SJCRH30 (cell line): ENCODE measurements around the gene SFXN4. TPM values are rescaled to one million over a fixed set of nuclear protein-coding genes. Genes with fewer than 3 reads are reported as not detected.

Experiments
- DNase-seq, 2 experiments: peaks; one replicate each; pipeline ENCODE4 v3.0.0-alpha.2; 2015 to 2020
- H3K27ac ChIP-seq: fragments of 250-450 bp; sonication (Bioruptor Pico); 2 replicates; pipeline ENCODE4 v1.5.1; 2020; ENCODE audit warnings: mild to moderate bottlenecking, moderate library complexity
- H3K27me3 ChIP-seq: fragments of 250-450 bp; sonication (Bioruptor Pico); 2 replicates; pipeline ENCODE4 v1.5.1; 2020; ENCODE audit warnings: mild to moderate bottlenecking, moderate library complexity
- H3K36me3 ChIP-seq: fragments of 250-450 bp; sonication (Bioruptor Pico); 2 replicates; pipeline ENCODE4 v1.5.1; 2020; ENCODE audit warnings: mild to moderate bottlenecking, moderate library complexity
- H3K4me1 ChIP-seq: fragments of 250-450 bp; sonication (Bioruptor Pico); 2 replicates; pipeline ENCODE4 v1.5.1; 2020; ENCODE audit warnings: mild to moderate bottlenecking, moderate library complexity
- H3K4me3 ChIP-seq: fragments of 250-450 bp; sonication (Bioruptor Pico); 2 replicates; pipeline ENCODE4 v1.5.1; 2020; ENCODE audit warnings: mild to moderate bottlenecking, moderate library complexity
- H3K9me3 ChIP-seq: fragments of 250-450 bp; sonication (Bioruptor Pico); replicated peaks from 2 replicates; pipeline ENCODE4 v1.5.1; 2020; ENCODE audit warnings: mild to moderate bottlenecking, moderate library complexity
- total RNA-seq: library from RNA; depleted of rRNA; stranded (reverse); fragments of >200 nt; shearing (Covaris generic); gene quantifications from 2 replicates; pipeline ENCODE4 v1.2.3, GENCODE V29; 2014; rRNA removed

The SFXN4 gene
- 31.4 and 32.1 TPM in 2 replicates for total RNA-seq

GRCh38 chr10:119165171-119166117 lies at the start of gene SFXN4:
SFXN4 (minus strand) TSS chr10:119165714; CDS start chr10:119165647, 67 bp downstream.
- H3K27ac ChIP-seq = peak within 1 kb of the TSS; percentile 85
- H3K27me3 ChIP-seq = no peaks in the 10 kb centered on the region
- DNase-seq = peak; percentile 71 to 80
- peaks cover 26% of the 10 kb centered on the region for H3K36me3 ChIP-seq
- H3K4me3 ChIP-seq = peak within 1 kb of the TSS; percentile 92
- no peaks in the 10 kb centered on the region for H3K9me3 ChIP-seq
- no peaks in the 10 kb centered on the region for H3K4me1 ChIP-seq

GRCh38 chr10:119211625-119212441 lies 46.3 kb upstream of the SFXN4 start:
- no peak overlapping the region for H3K27ac ChIP-seq
- H3K9me3 ChIP-seq = no peaks in the 10 kb centered on the region
- peaks cover 4% of the 10 kb centered on the region; the same call in 1 of the 2 replicates for H3K4me1 ChIP-seq
- no peaks in the 10 kb centered on the region for H3K27me3 ChIP-seq
- no peak for DNase-seq
- no peaks in the 10 kb centered on the region for H3K36me3 ChIP-seq
- no peak overlapping the region for H3K4me3 ChIP-seq

GRCh38 chr10:119211176-119211575 lies 45.7 kb upstream of the SFXN4 start:
- no peak overlapping the region for H3K27ac ChIP-seq
- no peaks in the 10 kb centered on the region for H3K9me3 ChIP-seq
- H3K27me3 ChIP-seq = no peaks in the 10 kb centered on the region
- peaks cover 4% of the 10 kb centered on the region; the same call in 1 of the 2 replicates for H3K4me1 ChIP-seq
- no peak overlapping the region for H3K4me3 ChIP-seq
- H3K36me3 ChIP-seq = no peaks in the 10 kb centered on the region
- no peak for DNase-seq

- H3K27me3 ChIP-seq = no peaks in the 10 kb centered on the region
- no peaks in the 10 kb centered on the region for H3K9me3 ChIP-seq
- no peaks in the 10 kb centered on the region for H3K36me3 ChIP-seq
- DNase-seq = no peak
- H3K4me1 ChIP-seq = peaks cover 4% of the 10 kb centered on the region; the same call in 1 of the 2 replicates
- no peak overlapping the region for H3K27ac ChIP-seq
- H3K4me3 ChIP-seq = no peak overlapping the region
Measured at GRCh38 chr10:119210633-119211032, 45.1 kb upstream of the SFXN4 start.

GRCh38 chr10:119209736-119210355 lies 44.3 kb upstream of the SFXN4 start:
- H3K4me3 ChIP-seq = no peak overlapping the region
- no peaks in the 10 kb centered on the region for H3K9me3 ChIP-seq
- DNase-seq = no peak
- H3K27ac ChIP-seq = no peak overlapping the region
- no peaks in the 10 kb centered on the region for H3K36me3 ChIP-seq
- H3K27me3 ChIP-seq = no peaks in the 10 kb centered on the region
- H3K4me1 ChIP-seq = peaks cover 4% of the 10 kb centered on the region; the same call in 1 of the 2 replicates

- peak; percentile 48 to 74 for DNase-seq
- Histone ChIP-seq H3K4me3 (peak overlapping the region; percentile 78), H3K9me3 (no peaks in the 10 kb centered on the region), H3K27ac (no peak overlapping the region), H3K27me3 (no peaks in the 10 kb centered on the region), H3K36me3 (no peaks in the 10 kb centered on the region), H3K4me1 (peaks cover 4% of the 10 kb centered on the region; the same call in 1 of the 2 replicates)
Measured at GRCh38 chr10:119209035-119209735, 43.7 kb upstream of the SFXN4 start.

GRCh38 chr10:119208553-119208940 lies 43.0 kb upstream of the SFXN4 start:
- H3K4me1 ChIP-seq = peaks cover 6% of the 10 kb centered on the region
- peak overlapping the region; percentile 78 for H3K4me3 ChIP-seq
- no peaks in the 10 kb centered on the region for H3K27me3 ChIP-seq
- no peak for DNase-seq
- no peaks in the 10 kb centered on the region for H3K9me3 ChIP-seq
- H3K27ac ChIP-seq = no peak overlapping the region
- no peaks in the 10 kb centered on the region for H3K36me3 ChIP-seq

GRCh38 chr10:119207713-119208552 lies 42.4 kb upstream of the SFXN4 start:
- peaks cover 12% of the 10 kb centered on the region for H3K4me1 ChIP-seq
- peak; percentile 43 to 65 for DNase-seq
- H3K9me3 ChIP-seq = no peaks in the 10 kb centered on the region
- no peaks in the 10 kb centered on the region for H3K36me3 ChIP-seq
- peak overlapping the region; percentile 78 for H3K4me3 ChIP-seq
- H3K27ac ChIP-seq = no peak overlapping the region; the same call in 1 of the 2 replicates
- H3K27me3 ChIP-seq = no peaks in the 10 kb centered on the region

GRCh38 chr10:119207366-119207666 lies 41.8 kb upstream of the SFXN4 start, which contains the start of gene GRK5:
GRK5 (plus strand) TSS chr10:119207571; CDS start chr10:119207918, 347 bp downstream.
- Histone ChIP-seq H3K27ac (peak within 1 kb of the TSS; percentile 81), H3K4me3 (peak within 1 kb of the TSS; percentile 78), H3K4me1 (peaks cover 17% of the 10 kb centered on the region), H3K36me3 (no peaks in the 10 kb centered on the region), H3K27me3 (no peaks in the 10 kb centered on the region), H3K9me3 (no peaks in the 10 kb centered on the region)
- peak; percentile 94 to 96 for DNase-seq

- H3K27ac ChIP-seq = peak overlapping the region; percentile 81
- H3K27me3 ChIP-seq = no peaks in the 10 kb centered on the region
- peak overlapping the region; percentile 78 for H3K4me3 ChIP-seq
- peaks cover 17% of the 10 kb centered on the region for H3K4me1 ChIP-seq
- no peaks in the 10 kb centered on the region for H3K9me3 ChIP-seq
- DNase-seq = peak; percentile 77 to 86
- no peaks in the 10 kb centered on the region for H3K36me3 ChIP-seq
Measured at GRCh38 chr10:119206603-119207365, 41.3 kb upstream of the SFXN4 start.

GRCh38 chr10:119205894-119206602 lies 40.5 kb upstream of the SFXN4 start:
- Histone ChIP-seq H3K27me3 (no peaks in the 10 kb centered on the region), H3K36me3 (no peaks in the 10 kb centered on the region), H3K4me1 (peaks cover 17% of the 10 kb centered on the region), H3K9me3 (no peaks in the 10 kb centered on the region), H3K27ac (peak overlapping the region; percentile 66), H3K4me3 (peak overlapping the region; percentile 78)
- peak; percentile 78 to 85 for DNase-seq

- Histone ChIP-seq H3K4me3 (no peak overlapping the region), H3K27me3 (peaks cover 4% of the 10 kb centered on the region; the same call in 1 of the 2 replicates), H3K9me3 (no peaks in the 10 kb centered on the region), H3K4me1 (peaks cover 14% of the 10 kb centered on the region), H3K36me3 (no peaks in the 10 kb centered on the region), H3K27ac (0 out of 2 replicates have a peak overlapping the region, but pooled peaks have one; percentile 13)
- DNase-seq = peak; percentile 30 to 72
Measured at GRCh38 chr10:119203006-119203405, 37.5 kb upstream of the SFXN4 start.
